Breast epithelium (tissue), 4 donors: ENCODE data around the gene CCRL2. TPM values are rescaled to one million over a fixed set of nuclear protein-coding genes. Genes with fewer than 3 reads are reported as not detected.
A peak's percentile ranks its signal among the peaks of the same experiment; 100 is the strongest.

Source experiments
- DNase-seq, 2 donors: peaks; one replicate each; pipeline ENCODE4 v3.0.0-alpha.2; 2019; ENCODE audit warnings: low spot score in 2 of 2
- H3K27ac ChIP-seq, 2 donors: fragments of 200-600 bp; sonication (generic) in 1 of 2; one replicate each; pipeline ENCODE4 v1.5.1; 2016 to 2019; ENCODE audit warnings: mild to moderate bottlenecking in 1 of 2
- H3K27me3 ChIP-seq, 2 donors: fragments of 200-600 bp; sonication (generic) in 1 of 2; one replicate each; pipeline versions ENCODE4 v1.5.1 to v1.6.0; 2017 to 2019; ENCODE audit warnings: control low read depth in 1 of 2, mild to moderate bottlenecking in 1 of 2
- H3K36me3 ChIP-seq: fragments of 200-600 bp; one replicate; pipeline ENCODE4 v1.5.1; 2019
- H3K4me1 ChIP-seq, 2 donors: fragments of 200-600 bp; sonication (generic); one replicate each; pipeline ENCODE4 v1.5.1; 2016 to 2019; ENCODE audit warnings: control low read depth in 1 of 2
- H3K4me3 ChIP-seq, 3 donors: fragments of 200-600 bp; sonication (generic); 1 replicate in 2 of 3; 2 replicates in 1 of 3; pipeline ENCODE4 v1.5.1; 2016 to 2019; ENCODE audit warnings: mild to moderate bottlenecking in 3 of 3, moderate library complexity in 2 of 3
- H3K9me3 ChIP-seq, 2 donors: fragments of 200-600 bp; sonication (generic) in 1 of 2; one replicate each; pipeline ENCODE4 v1.5.1; 2016 to 2019; ENCODE audit warnings: control low read depth in 1 of 2
- CTCF ChIP-seq, 3 donors: fragments of 450-650 bp; IDR thresholded peaks; one replicate each; pipeline ENCODE4 v1.5.1; 2016 to 2017; ENCODE audit warnings: antibody characterized with exemption in 3 of 3, mild to moderate bottlenecking in 3 of 3, moderate library complexity in 3 of 3
- POLR2A ChIP-seq: fragments of 450-650 bp; IDR thresholded peaks from one replicate; pipeline ENCODE4 v1.6.1; 2016; ENCODE audit warnings: antibody characterized with exemption, mild to moderate bottlenecking, moderate library complexity
- POLR2AphosphoS5 ChIP-seq, 3 donors: sonication (generic); formaldehyde crosslinking; IDR thresholded peaks; one replicate each; pipeline ENCODE4 v1.6.1; 2017; ENCODE audit warnings: antibody characterized with exemption in 3 of 3
- intact Hi-C: fragments of 100-400 bp; cut with DNase I; formaldehyde crosslinking; loops from one replicate; pipeline ENCODE4 v1.15.1; 2023; ENCODE audit warnings: low total_unique reads
- total RNA-seq, 3 donors: library from RNA; depleted of rRNA; stranded (reverse); fragments of >200 nt; gene quantifications; one replicate each; pipeline ENCODE4 v1.1.0, GENCODE V29; 2016

CCRL2 gene
- total RNA-seq, 3 donors from 2014 or later: 3.8 to 9.2 (median 4.1) TPM

- Histone ChIP-seq H3K4me3 (no peak overlapping the region), H3K27ac (no peak overlapping the region), H3K9me3 (no peaks in the 10 kb centered on the region), H3K4me1 (no peaks in the 10 kb centered on the region), H3K27me3 (peaks cover 0 to 3% of the 10 kb centered on the region in 2 donors), H3K36me3 (no peaks in the 10 kb centered on the region)
- intact Hi-C loops: no loop called here
- no peak for TF ChIP-seq POLR2A
- TF ChIP-seq CTCF (IDR thresholded peaks at IDR 0.05): peak in 2 of 3 donors; percentile 14 to 30
- no peak for DNase-seq
Observed at GRCh38 chr3:46372492-46373359, 34.3 kb upstream of the CCRL2 start.

- intact Hi-C loops: loop anchor here (5.0 kb wide), 1 partner anchor 202 kb away; no protein-coding TSS in a partner anchor
- Histone ChIP-seq H3K27ac (no peak overlapping the region), H3K36me3 (no peaks in the 10 kb centered on the region), H3K27me3 (peaks cover 0 to 3% of the 10 kb centered on the region in 2 donors), H3K9me3 (no peaks in the 10 kb centered on the region), H3K4me1 (no peaks in the 10 kb centered on the region), H3K4me3 (no peak overlapping the region)
- DNase-seq: no peak
- TF ChIP-seq CTCF (IDR thresholded peaks at IDR 0.05): no peak
- TF ChIP-seq POLR2A: no peak
- TF ChIP-seq POLR2AphosphoS5 (IDR thresholded peaks at IDR 0.05): no peak
Observed at GRCh38 chr3:46374755-46375154, 32.3 kb upstream of the CCRL2 start.

- intact Hi-C loops: loop anchor here (5.0 kb wide), 1 partner anchor 203 kb away; no protein-coding TSS in a partner anchor
- TF ChIP-seq POLR2A (no peak), POLR2AphosphoS5 (IDR thresholded peaks at IDR 0.05) (no peak), CTCF (IDR thresholded peaks at IDR 0.05) (no peak)
- Histone ChIP-seq H3K36me3 (no peaks in the 10 kb centered on the region), H3K27ac (no peak overlapping the region), H3K4me3 (no peak overlapping the region), H3K27me3 (peaks cover 0 to 3% of the 10 kb centered on the region in 2 donors), H3K9me3 (no peaks in the 10 kb centered on the region), H3K4me1 (no peaks in the 10 kb centered on the region)
- no peak for DNase-seq
Observed at GRCh38 chr3:46375218-46375617, 31.8 kb upstream of the CCRL2 start.

GRCh38 chr3:46375814-46376213 lies 31.2 kb upstream of the CCRL2 start:
- H3K27me3 ChIP-seq: peaks cover 0 to 3% of the 10 kb centered on the region in 2 donors
- no peak overlapping the region for H3K27ac ChIP-seq
- no peak overlapping the region for H3K4me3 ChIP-seq
- no peaks in the 10 kb centered on the region for H3K9me3 ChIP-seq
- no peaks in the 10 kb centered on the region for H3K36me3 ChIP-seq
- TF ChIP-seq CTCF (IDR thresholded peaks at IDR 0.05) (no peak), POLR2A (no peak), POLR2AphosphoS5 (IDR thresholded peaks at IDR 0.05) (no peak)
- H3K4me1 ChIP-seq: no peaks in the 10 kb centered on the region
- DNase-seq: no peak
- intact Hi-C loops: loop anchor here (5.0 kb wide), 1 partner anchor 204 kb away; no protein-coding TSS in a partner anchor

GRCh38 chr3:46378426-46378942 lies 28.6 kb upstream of the CCRL2 start:
- DNase-seq: no peak
- intact Hi-C loops: loop anchor here (5.0 kb wide), 1 partner anchor 206 kb away; no protein-coding TSS in a partner anchor

More at GRCh38 chr3:46378426-46378942, 28.6 kb upstream of the CCRL2 start:
- TF ChIP-seq POLR2A: no peak
- peak in 2 of 3 donors; percentile 34 to 36 for TF ChIP-seq CTCF (IDR thresholded peaks at IDR 0.05)
- TF ChIP-seq POLR2AphosphoS5 (IDR thresholded peaks at IDR 0.05): no peak
- Histone ChIP-seq H3K4me1 (no peaks in the 10 kb centered on the region), H3K27ac (no peak overlapping the region), H3K27me3 (peaks cover 0 to 3% of the 10 kb centered on the region in 2 donors), H3K36me3 (no peaks in the 10 kb centered on the region), H3K9me3 (no peaks in the 10 kb centered on the region), H3K4me3 (no peak overlapping the region)
